Spleen (tissue), 11 donors: ENCODE measurements around the gene PGAP3. TPM values are rescaled to one million over a fixed set of nuclear protein-coding genes. Genes with fewer than 3 reads are reported as not detected.

Experiments
- DNase-seq: peaks from one replicate; pipeline ENCODE4 v3.0.0-alpha.2; 2020
- H3K27ac ChIP-seq, 8 donors: fragments of 200-600 bp; sonication (generic) in 7 of 8; 1 replicate in 4 of 8; 2 replicates in 4 of 8; pipeline versions ENCODE4 v1.5.0 to v1.8.0; 2016 to 2021; ENCODE audit warnings: inconsistent platforms in 4 of 8, mild to moderate bottlenecking in 4 of 8, moderate library complexity in 1 of 8
- H3K27me3 ChIP-seq, 7 donors: fragments of 200-600 bp; sonication (generic) in 6 of 7; replicated peaks in 1 of 7; 1 replicate in 4 of 7; 2 replicates in 3 of 7; pipeline versions ENCODE4 v1.5.0 to v1.8.0; 2016 to 2021; ENCODE audit warnings: inconsistent platforms in 3 of 7, mild to moderate bottlenecking in 1 of 7
- H3K36me3 ChIP-seq, 6 donors: fragments of 200-600 bp; sonication (generic) in 5 of 6; 1 replicate in 4 of 6; 2 replicates in 2 of 6; pipeline versions ENCODE4 v1.5.0 to v1.8.0; 2016 to 2021; ENCODE audit warnings: inconsistent platforms in 2 of 6
- H3K4me1 ChIP-seq, 6 donors: fragments of 200-600 bp; sonication (generic) in 5 of 6; 1 replicate in 3 of 6; 2 replicates in 3 of 6; pipeline versions ENCODE4 v1.5.0 to v1.8.0; 2016 to 2021; ENCODE audit warnings: inconsistent platforms in 3 of 6
- H3K4me3 ChIP-seq, 8 donors: fragments of 200-600 bp; sonication (generic) in 7 of 8; 1 replicate in 4 of 8; 2 replicates in 4 of 8; pipeline versions ENCODE4 v1.5.0 to v1.8.0; 2016 to 2021; ENCODE audit warnings: inconsistent platforms in 4 of 8, mild to moderate bottlenecking in 4 of 8, moderate library complexity in 2 of 8
- H3K9me3 ChIP-seq, 8 donors: fragments of 200-600 bp; sonication (generic) in 7 of 8; 1 replicate in 4 of 8; 2 replicates in 4 of 8; pipeline versions ENCODE4 v1.5.0 to v1.8.0; 2016 to 2021; ENCODE audit warnings: inconsistent platforms in 4 of 8
- POLR2A ChIP-seq, 3 donors: fragments of 450-650 bp; IDR thresholded peaks; one replicate each; pipeline ENCODE4 v1.5.1; 2017; ENCODE audit warnings: antibody characterized with exemption in 3 of 3, mild to moderate bottlenecking in 1 of 3
- POLR2AphosphoS5 ChIP-seq, 3 donors: sonication (generic); formaldehyde crosslinking; IDR thresholded peaks; one replicate each; pipeline ENCODE4 v1.5.1; 2017; ENCODE audit warnings: antibody characterized with exemption in 3 of 3
- WGBS, 5 donors: extraction: QIAGEN DNeasy Blood & Tissue Kit in 3 of 5; methylation state at CpG; one replicate each; pipeline versions ENCODE4 v1.1.5 to v1.1.7; 2013 to 2018; 5-methylcytosine and 5-hydroxymethylcytosine counted together
- intact Hi-C: fragments of 100-400 bp; cut with DNase I; formaldehyde crosslinking; loops from one replicate; pipeline ENCODE4 v1.15.0; 2023; ENCODE audit warnings: low total_unique reads
- polyA plus RNA-seq, 3 donors: library from polyadenylated mRNA; stranded (reverse); fragments of 200-250 nt; gene quantifications; one replicate each; pipeline ENCODE4 v1.2.1, GENCODE V29; 2013
- total RNA-seq, 7 donors: library from RNA; depleted of rRNA in 3 of 7; stranded (reverse); fragments of >200 nt in 3 of 7; fragmentation: NEBNext Ultra II Directional in 4 of 7; extraction: Animal tissue kit (Norgen Biotek cat#: 25700) in 4 of 7; gene quantifications; one replicate each; pipeline versions ENCODE4 v1.1.0 to v1.2.1, GENCODE V29; 2016 to 2021
- TF ChIP-seq, protein P1 (sequence below), 11 experiments: fragments of 200-600 bp in 7 of 11; fragments of 450-650 bp in 4 of 11; sonication (generic) in 4 of 11; IDR thresholded peaks in 8 of 11; conservative IDR thresholded peaks in 3 of 11; 1 replicate in 7 of 11; 2 replicates in 4 of 11; pipeline versions ENCODE4 v1.4.0 to v1.8.0; 2016 to 2021; ENCODE audit warnings: antibody characterized with exemption in 11 of 11, inconsistent platforms in 4 of 11, mild to moderate bottlenecking in 1 of 11
- donor health status: healthy with polysubstance abuse.
- donor health status: DM: no; HTN: no; CAD: no; lungs with moderate emphysema.
- donor health status: DM: no; HTN: no; CAD: no.
- donor health status: Bipolar disorder and iron deficiency.
- donor health status: healthy.
- donor health status: DM: no; HTN: no; CAD: no.
- donor health status: DM: yes; HTN: yes; CAD: no.

Gene PGAP3
- total and polyA plus RNA-seq, 10 donors, result 11.5 to 27.4 (median 19.5) TPM

DNA sequence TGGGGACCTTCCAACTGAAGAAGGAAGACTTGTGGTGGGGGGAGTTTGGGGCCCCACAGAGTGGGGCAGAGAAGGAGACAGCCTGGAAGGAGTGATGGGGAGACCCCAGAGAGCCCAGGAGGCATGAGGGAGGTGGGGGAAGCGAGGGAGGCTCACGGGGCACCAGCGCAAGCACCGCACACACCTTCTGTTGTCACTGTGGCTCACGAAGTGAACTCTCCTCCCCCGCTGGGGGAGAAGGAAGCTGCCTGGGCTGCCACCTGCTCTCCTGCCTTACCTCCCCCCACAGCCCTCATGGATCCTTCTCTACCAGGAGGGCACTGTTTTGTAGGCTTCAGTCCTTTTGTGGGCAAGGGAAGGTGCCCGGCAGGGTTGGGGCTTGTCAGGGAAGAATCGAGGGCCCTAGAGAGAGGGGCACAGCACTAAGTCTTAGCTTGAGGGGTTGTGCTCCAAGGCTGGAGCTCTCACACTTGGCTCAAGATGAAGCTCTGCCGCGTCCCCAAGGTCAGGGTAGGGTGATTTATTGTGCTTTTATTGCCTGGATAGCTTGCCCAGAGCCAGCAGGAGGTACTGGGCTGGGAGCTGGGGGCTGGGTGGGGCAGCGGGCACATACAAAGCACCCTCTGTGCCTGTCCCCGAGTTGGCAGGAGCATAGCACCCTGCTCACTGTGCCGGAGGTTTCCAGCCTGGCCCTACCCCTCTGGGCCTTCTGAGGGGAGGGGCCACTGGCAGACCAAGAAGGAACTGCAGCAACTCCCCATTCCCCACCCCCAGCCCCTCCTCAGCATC lies 55.5 kb downstream of the PGAP3 start:
- WGBS, 5 donors, result 46 to 54% (median 52%) methylated on average over 12 to 13 of the region's 13 CpGs
- no peak overlapping the region for H3K4me3 ChIP-seq
- H3K27me3 ChIP-seq, result peaks cover 0 to 54% (median 8%) of the 10 kb centered on the region in 7 donors
- DNase-seq, result no peak
- peaks cover 10 to 54% (median 28%) of the 10 kb centered on the region in 6 donors for H3K4me1 ChIP-seq
- no peak overlapping the region for H3K27ac ChIP-seq
- intact Hi-C loops, result no loop called here
- no peaks in the 10 kb centered on the region for H3K36me3 ChIP-seq
- H3K9me3 ChIP-seq, result no peaks in the 10 kb centered on the region
- TF ChIP-seq POLR2AphosphoS5 (IDR thresholded peaks at IDR 0.05), result no peak

DNA sequence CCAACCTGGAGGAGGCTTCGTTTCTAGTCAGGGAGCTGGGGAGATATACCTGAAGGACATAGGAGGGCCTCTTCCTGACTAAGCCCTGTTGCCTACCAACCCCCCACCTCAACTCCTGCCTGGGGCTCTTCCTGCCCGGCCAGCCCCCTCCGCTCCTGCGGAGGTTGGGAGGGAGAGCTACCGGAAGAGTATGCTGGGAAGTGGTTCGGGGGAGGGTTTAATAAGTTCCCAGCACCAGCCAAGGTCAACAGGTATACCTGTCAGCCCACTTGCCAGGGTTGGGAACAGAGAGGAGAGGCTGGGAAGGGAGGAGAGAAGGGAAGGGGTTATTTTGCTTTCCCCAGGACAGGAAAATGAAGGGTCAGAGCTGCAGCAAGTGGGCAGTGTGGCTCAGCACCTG lies 56.5 kb downstream of the PGAP3 start:
- Histone ChIP-seq H3K27me3 (peaks cover 0 to 63% (median 17%) of the 10 kb centered on the region in 7 donors), H3K4me3 (no peak overlapping the region), H3K36me3 (no peaks in the 10 kb centered on the region), H3K27ac (no peak overlapping the region), H3K4me1 (peaks cover 8 to 59% (median 33%) of the 10 kb centered on the region in 6 donors), H3K9me3 (no peaks in the 10 kb centered on the region)
- TF ChIP-seq POLR2A (IDR thresholded peaks at IDR 0.05), result no peak
- TF ChIP-seq, protein P1, sequence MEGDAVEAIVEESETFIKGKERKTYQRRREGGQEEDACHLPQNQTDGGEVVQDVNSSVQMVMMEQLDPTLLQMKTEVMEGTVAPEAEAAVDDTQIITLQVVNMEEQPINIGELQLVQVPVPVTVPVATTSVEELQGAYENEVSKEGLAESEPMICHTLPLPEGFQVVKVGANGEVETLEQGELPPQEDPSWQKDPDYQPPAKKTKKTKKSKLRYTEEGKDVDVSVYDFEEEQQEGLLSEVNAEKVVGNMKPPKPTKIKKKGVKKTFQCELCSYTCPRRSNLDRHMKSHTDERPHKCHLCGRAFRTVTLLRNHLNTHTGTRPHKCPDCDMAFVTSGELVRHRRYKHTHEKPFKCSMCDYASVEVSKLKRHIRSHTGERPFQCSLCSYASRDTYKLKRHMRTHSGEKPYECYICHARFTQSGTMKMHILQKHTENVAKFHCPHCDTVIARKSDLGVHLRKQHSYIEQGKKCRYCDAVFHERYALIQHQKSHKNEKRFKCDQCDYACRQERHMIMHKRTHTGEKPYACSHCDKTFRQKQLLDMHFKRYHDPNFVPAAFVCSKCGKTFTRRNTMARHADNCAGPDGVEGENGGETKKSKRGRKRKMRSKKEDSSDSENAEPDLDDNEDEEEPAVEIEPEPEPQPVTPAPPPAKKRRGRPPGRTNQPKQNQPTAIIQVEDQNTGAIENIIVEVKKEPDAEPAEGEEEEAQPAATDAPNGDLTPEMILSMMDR (IDR thresholded peaks at IDR 0.05 in 8 of 11, conservative IDR thresholded peaks at IDR 0.05 in 3 of 11), result no peak
- no peak for TF ChIP-seq POLR2AphosphoS5 (IDR thresholded peaks at IDR 0.05)
- no peak for DNase-seq
- intact Hi-C loops, result no loop called here
- WGBS, 5 donors, result 22 to 35% (median 32%) methylated on average over 6 of the region's 6 CpGs

DNA sequence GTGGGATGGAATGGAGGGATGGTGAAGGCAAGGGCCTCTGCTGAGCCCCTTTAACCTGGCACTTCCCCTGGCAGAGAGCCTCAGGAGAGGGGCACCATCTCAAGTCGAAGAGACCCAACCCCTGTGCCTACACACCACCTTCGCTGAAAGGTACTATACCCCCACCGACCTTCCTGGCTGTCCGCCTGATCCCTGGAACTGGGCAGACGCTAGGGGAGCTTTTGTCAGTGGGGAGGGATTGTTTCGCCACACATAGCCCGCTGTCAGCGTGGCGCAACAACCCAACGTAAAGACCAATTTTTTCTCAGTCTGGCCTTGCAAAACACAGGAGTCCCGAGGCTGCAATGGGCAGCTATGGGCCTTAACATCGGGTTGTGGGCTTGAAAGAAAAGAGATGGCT lies 58.0 kb downstream of the PGAP3 start:
- no peak overlapping the region for H3K27ac ChIP-seq

DNA sequence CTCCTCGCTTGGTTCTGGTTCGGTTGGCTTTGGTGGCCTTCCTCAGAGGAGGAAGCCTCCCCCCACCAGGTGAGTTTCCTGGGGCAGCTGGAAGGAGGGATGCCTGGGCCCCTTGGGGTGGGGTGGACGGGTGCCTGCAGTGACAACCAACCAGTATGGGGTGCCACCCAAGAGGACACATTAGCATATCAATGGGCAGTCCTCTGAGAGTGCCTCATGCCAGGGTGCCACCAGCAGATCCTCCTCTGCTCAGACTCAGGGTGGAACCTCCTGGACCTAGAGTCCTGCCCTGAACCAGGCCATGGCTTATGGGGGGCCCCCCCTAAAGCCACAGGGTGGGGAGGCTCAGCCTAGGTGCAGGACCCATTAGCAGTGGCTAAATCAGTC lies 58.4 kb downstream of the PGAP3 start:
- no peaks in the 10 kb centered on the region for H3K36me3 ChIP-seq
- no peaks in the 10 kb centered on the region for H3K9me3 ChIP-seq
- intact Hi-C loops, result loop anchor here (10.0 kb wide), 1 partner anchor 235 kb away; the partner anchor contains the start of genes IKZF3 and ZPBP2
- 48 to 89% (median 54%) methylated on average over 3 of the region's 3 CpGs for WGBS, 5 donors
- no peak overlapping the region for H3K27ac ChIP-seq
- TF ChIP-seq POLR2A (IDR thresholded peaks at IDR 0.05) (no peak), POLR2AphosphoS5 (IDR thresholded peaks at IDR 0.05) (no peak)
- TF ChIP-seq, protein P1 (IDR thresholded peaks at IDR 0.05 in 8 of 11, conservative IDR thresholded peaks at IDR 0.05 in 3 of 11), result no peak
- DNase-seq, result no peak
- H3K4me1 ChIP-seq, result peaks cover 0 to 43% (median 17%) of the 10 kb centered on the region in 6 donors
- H3K27me3 ChIP-seq, result peaks cover 0 to 82% (median 35%) of the 10 kb centered on the region in 7 donors
- H3K4me3 ChIP-seq, result no peak overlapping the region

More for the DNA sequence above, 58.0 kb downstream of the PGAP3 start:
- peaks cover 0 to 78% (median 32%) of the 10 kb centered on the region in 7 donors for H3K27me3 ChIP-seq
- peaks cover 4 to 47% (median 21%) of the 10 kb centered on the region in 6 donors for H3K4me1 ChIP-seq
- DNase-seq, result no peak
- no peak for TF ChIP-seq POLR2A (IDR thresholded peaks at IDR 0.05)
- no peak for TF ChIP-seq POLR2AphosphoS5 (IDR thresholded peaks at IDR 0.05)
- TF ChIP-seq, protein P1 (IDR thresholded peaks at IDR 0.05 in 8 of 11, conservative IDR thresholded peaks at IDR 0.05 in 3 of 11), result no peak
- no peaks in the 10 kb centered on the region for H3K9me3 ChIP-seq
- 48 to 80% (median 71%) methylated on average over 11 to 12 of the region's 12 CpGs for WGBS, 5 donors
- H3K4me3 ChIP-seq, result no peak overlapping the region
- intact Hi-C loops, result loop anchor here (10.0 kb wide), 1 partner anchor 235 kb away; the partner anchor contains the start of genes IKZF3 and ZPBP2
- no peaks in the 10 kb centered on the region for H3K36me3 ChIP-seq
